PC-3 (cell line): Measurements from ENCODE around the gene ELF2. TPM values are rescaled to one million over a fixed set of nuclear protein-coding genes. Genes with fewer than 3 reads are reported as not detected.

Experiments used
- ATAC-seq: fragments of 200-7000 bp; cut with Tn5 transposase; 2 replicates; pipeline ENCODE4 v1.9.1; 2020; ENCODE audit warnings: mild to moderate bottlenecking, moderate library complexity
- BruUV-seq: library from RNA; stranded (reverse); fragments of 400-500 nt; replicated peaks from 2 replicates; lab custom pipeline; 2021; lab: Mats Ljungman, UMichigan
- CTCF ChIA-PET: fragments of 300-600 bp; sonication (Branson Sonifier 250); formaldehyde crosslinking; loops from one replicate; lab custom pipeline; 2022; ENCODE audit warnings: antibody characterized with exemption; lab: Charles Lee
- POLR2A ChIA-PET: fragments of 300-600 bp; sonication (Branson Sonifier 250); formaldehyde crosslinking; loops from one replicate; lab custom pipeline; 2022; ENCODE audit warnings: antibody characterized with exemption; ENCODE audit not compliant: unreplicated experiment; lab: Charles Lee
- DNase-seq: peaks from one replicate; pipeline ENCODE4 v3.0.0-alpha.2; 2015
- H2AFZ ChIP-seq: fragments of 300-600 bp; sonication (generic); 2 replicates; pipeline ENCODE4 v1.6.0; 2016; ENCODE audit warnings: antibody characterized with exemption, low read length
- H3F3A ChIP-seq: fragments of 300-600 bp; sonication (generic); one replicate; pipeline ENCODE4 v1.6.0; 2017; ENCODE audit warnings: antibody characterized with exemption, low read length, control low read depth, mild to moderate bottlenecking; ENCODE audit not compliant: unreplicated experiment
- H3K27ac ChIP-seq: fragments of 300-600 bp; sonication (generic); 2 replicates; pipeline ENCODE4 v1.5.1; 2016; ENCODE audit warnings: mild to moderate bottlenecking, low read length
- H3K27me3 ChIP-seq: fragments of 300-600 bp; sonication (generic); 2 replicates; pipeline ENCODE4 v1.6.1; 2016; ENCODE audit warnings: low read length, mixed read lengths
- H3K36me3 ChIP-seq: fragments of 300-600 bp; sonication (generic); 2 replicates; pipeline ENCODE4 v1.6.1; 2016; ENCODE audit warnings: low read depth, mixed run types, low read length, mixed read lengths
- H3K4me1 ChIP-seq: fragments of 300-600 bp; sonication (generic); 2 replicates; pipeline ENCODE4 v1.5.1; 2016; ENCODE audit warnings: low read length; ENCODE audit not compliant: insufficient read depth
- H3K4me2 ChIP-seq: fragments of 300-600 bp; sonication (generic); 2 replicates; pipeline ENCODE4 v1.6.0; 2016; ENCODE audit warnings: low read length
- H3K4me3 ChIP-seq: fragments of 300-600 bp; sonication (generic); 2 replicates; pipeline ENCODE4 v1.5.1; 2016; ENCODE audit warnings: mild to moderate bottlenecking, low read length, mixed read lengths
- H3K79me2 ChIP-seq: fragments of 300-600 bp; sonication (generic); 2 replicates; pipeline ENCODE4 v1.6.1; 2017; ENCODE audit warnings: low read length, mixed read lengths
- H3K9ac ChIP-seq: fragments of 300-600 bp; sonication (generic); 2 replicates; pipeline ENCODE4 v1.6.0; 2016; ENCODE audit warnings: mild to moderate bottlenecking, low read length
- H3K9me2 ChIP-seq: fragments of 300-600 bp; sonication (generic); replicated peaks from 2 replicates; pipeline ENCODE4 v1.6.1; 2016; ENCODE audit warnings: mixed run types, low read length, mixed read lengths
- H3K9me3 ChIP-seq: fragments of 300-600 bp; sonication (generic); 2 replicates; pipeline ENCODE4 v1.6.1; 2016; ENCODE audit warnings: low read length, mixed read lengths
- H4K20me1 ChIP-seq: fragments of 300-600 bp; sonication (generic); 2 replicates; pipeline ENCODE4 v1.6.1; 2016; ENCODE audit warnings: low read length, mixed read lengths
- CTCF ChIP-seq: fragments of 300-600 bp; sonication (generic); conservative IDR thresholded peaks from 2 replicates; pipeline ENCODE4 v1.5.1; 2017; ENCODE audit warnings: antibody characterized with exemption, low read depth, mild to moderate bottlenecking, low read length
- EZH2 ChIP-seq: fragments of 300-600 bp; sonication (generic); IDR thresholded peaks from one replicate; pipeline ENCODE4 v1.6.1; 2017; ENCODE audit warnings: antibody characterized with exemption, mild to moderate bottlenecking, low read length; ENCODE audit not compliant: unreplicated experiment
- EZH2phosphoT487 ChIP-seq: fragments of 300-600 bp; sonication (generic); IDR thresholded peaks from 2 replicates; pipeline ENCODE4 v1.6.1; 2018; ENCODE audit warnings: mild to moderate bottlenecking, antibody characterized with exemption, low read length, borderline replicate concordance
- intact Hi-C: fragments of 100-400 bp; cut with micrococcal nuclease; formaldehyde crosslinking; loops from 2 replicates; pipeline ENCODE4 v1.9.0; 2023
- total RNA-seq: library from RNA; depleted of rRNA; stranded (reverse); fragments of >200 nt; gene quantifications from 2 replicates; pipeline ENCODE4 v1.2.3, GENCODE V29; 2014

The ELF2 gene
- total RNA-seq, 1 experiment from 2014 or later = 18.5 TPM

GRCh38 chr4:139142087-139142486, 34.9 kb downstream of the ELF2 start:
- H3K4me3 ChIP-seq = no peak overlapping the region
- H3K9me3 ChIP-seq = no peaks in the 10 kb centered on the region
- H4K20me1 ChIP-seq = no peaks in the 10 kb centered on the region
- H3K27me3 ChIP-seq = no peaks in the 10 kb centered on the region
- no peak for ATAC-seq
- intact Hi-C loops = no loop called here
- no peak for TF ChIP-seq EZH2
- no peak for TF ChIP-seq EZH2phosphoT487
- TF ChIP-seq CTCF = no peak
- no peaks in the 10 kb centered on the region for H3F3A ChIP-seq
- no TSS peak for BruUV-seq
- no peak overlapping the region for H3K4me2 ChIP-seq
- no peak overlapping the region for H3K27ac ChIP-seq
- no peak overlapping the region for H2AFZ ChIP-seq
- H3K9ac ChIP-seq = no peak overlapping the region
- ChIA-PET CTCF (no interaction called here), POLR2A (no interaction called here)
- DNase-seq = peak; percentile 2
- no peaks in the 10 kb centered on the region for H3K9me2 ChIP-seq
- H3K79me2 ChIP-seq = no peaks in the 10 kb centered on the region
- no peaks in the 10 kb centered on the region for H3K4me1 ChIP-seq
- no peaks in the 10 kb centered on the region for H3K36me3 ChIP-seq

- intact Hi-C loops = no loop called here
- ATAC-seq (no peak), DNase-seq (no peak)
- H3K4me2 ChIP-seq = no peak overlapping the region
- TF ChIP-seq CTCF = no peak
- TF ChIP-seq EZH2phosphoT487 = no peak
- TF ChIP-seq EZH2 = no peak
- CTCF ChIA-PET = no interaction called here
- H3K27ac ChIP-seq = no peak overlapping the region
- H4K20me1 ChIP-seq = no peaks in the 10 kb centered on the region
- no peaks in the 10 kb centered on the region for H3K36me3 ChIP-seq
- H3K79me2 ChIP-seq = no peaks in the 10 kb centered on the region
- no peaks in the 10 kb centered on the region for H3K4me1 ChIP-seq
- POLR2A ChIA-PET = no interaction called here
- H3K9me3 ChIP-seq = no peaks in the 10 kb centered on the region
- no peak overlapping the region for H3K9ac ChIP-seq
- H3F3A ChIP-seq = no peaks in the 10 kb centered on the region
- H2AFZ ChIP-seq = no peak overlapping the region
- no TSS peak for BruUV-seq
- H3K27me3 ChIP-seq = no peaks in the 10 kb centered on the region
- no peaks in the 10 kb centered on the region for H3K9me2 ChIP-seq
- H3K4me3 ChIP-seq = no peak overlapping the region
Observed at GRCh38 chr4:139137763-139138162, 39.3 kb downstream of the ELF2 start.

GRCh38 chr4:139134403-139134802, 42.6 kb downstream of the ELF2 start:
- no peaks in the 10 kb centered on the region for H3K79me2 ChIP-seq
- H2AFZ ChIP-seq = no peak overlapping the region
- no peaks in the 10 kb centered on the region for H3K9me2 ChIP-seq
- intact Hi-C loops = no loop called here
- H3K4me2 ChIP-seq = no peak overlapping the region
- ChIA-PET POLR2A (no interaction called here), CTCF (no interaction called here)
- H3K36me3 ChIP-seq = no peaks in the 10 kb centered on the region
- no peaks in the 10 kb centered on the region for H3K9me3 ChIP-seq
- H3F3A ChIP-seq = no peaks in the 10 kb centered on the region
- no peak overlapping the region for H3K9ac ChIP-seq
- BruUV-seq = no TSS peak
- H3K27me3 ChIP-seq = no peaks in the 10 kb centered on the region
- no peaks in the 10 kb centered on the region for H4K20me1 ChIP-seq
- H3K4me1 ChIP-seq = peaks cover 4% of the 10 kb centered on the region; the same call in 1 of the 2 replicates
- TF ChIP-seq EZH2phosphoT487 (no peak), CTCF (no peak), EZH2 (no peak)
- DNase-seq = no peak
- H3K27ac ChIP-seq = no peak overlapping the region
- ATAC-seq = no peak
- no peak overlapping the region for H3K4me3 ChIP-seq
